NCI-H345 treated with DMSO at 0.1 percent for 48 hours (cell line): ENCODE measurements around the gene LYZL2.
"Not testable (repeated sequence)": the region's sequence is repeated elsewhere in the genome, so short reads cannot be mapped to it uniquely, and the experiment has no call there.

Experiments
- DNase-seq: peaks from one replicate; lab custom pipeline; 2025; ENCODE audit not compliant: unreplicated experiment; lab: John Stamatoyannopoulos, UW

LYZL2 gene

GRCh38 chr10:30596013-30596412, 33.5 kb downstream of the LYZL2 start:
- no peak for DNase-seq

GRCh38 chr10:30594077-30594476, 35.5 kb downstream of the LYZL2 start:
- no peak for DNase-seq

GRCh38 chr10:30592770-30593169, 36.8 kb downstream of the LYZL2 start:
- not testable (repeated sequence) for DNase-seq

GRCh38 chr10:30591249-30591670, 38.3 kb downstream of the LYZL2 start:
- no peak for DNase-seq

- no peak for DNase-seq
These were observed 40.1 kb downstream of the LYZL2 start for GRCh38 chr10:30589441-30589840.

- no peak for DNase-seq
These were observed 42.0 kb downstream of the LYZL2 start for GRCh38 chr10:30587522-30588031.

GRCh38 chr10:30586828-30587227, 42.7 kb downstream of the LYZL2 start:
- no peak for DNase-seq

- no peak for DNase-seq
These were observed 45.7 kb downstream of the LYZL2 start for GRCh38 chr10:30583778-30584415.

- no peak for DNase-seq
These were observed 47.7 kb downstream of the LYZL2 start for GRCh38 chr10:30581779-30582380.

- DNase-seq: no peak
These were observed 48.9 kb downstream of the LYZL2 start for GRCh38 chr10:30580676-30581075.

- DNase-seq: no peak
These were observed 49.3 kb downstream of the LYZL2 start for GRCh38 chr10:30580241-30580640.

- no peak for DNase-seq
These were observed 50.0 kb downstream of the LYZL2 start for GRCh38 chr10:30579574-30579973.

- DNase-seq: no peak
These were observed 52.5 kb downstream of the LYZL2 start for GRCh38 chr10:30577048-30577447.

GRCh38 chr10:30576641-30577040, 52.9 kb downstream of the LYZL2 start:
- DNase-seq: no peak

GRCh38 chr10:30574432-30574796, 55.1 kb downstream of the LYZL2 start:
- DNase-seq: no peak

GRCh38 chr10:30573721-30574431, 55.7 kb downstream of the LYZL2 start:
- DNase-seq: no peak

GRCh38 chr10:30565449-30565848, 64.1 kb downstream of the LYZL2 start:
- no peak for DNase-seq

GRCh38 chr10:30562787-30563186, 66.8 kb downstream of the LYZL2 start:
- no peak for DNase-seq
